HK-2 (cell line): ENCODE results near the gene GNL1.
A peak's percentile ranks its signal among the peaks of the same experiment; 100 is the strongest.

Experiments used
- DNase-seq: peaks from one replicate; pipeline ENCODE4 v3.0.0-alpha.2; 2018; ENCODE audit not compliant: unreplicated experiment

Gene GNL1

GRCh38 chr6:30570263-30570662, 14.0 kb upstream of the GNL1 start:
- DNase-seq, result no peak

- DNase-seq, result no peak
Measured at GRCh38 chr6:30568245-30568644, 12.0 kb upstream of the GNL1 start.

GRCh38 chr6:30565772-30566171, 9.5 kb upstream of the GNL1 start:
- DNase-seq, result no peak

GRCh38 chr6:30564114-30564513, 7.8 kb upstream of the GNL1 start:
- no peak for DNase-seq

- no peak for DNase-seq
Measured at GRCh38 chr6:30562470-30563425, 6.5 kb upstream of the GNL1 start.

- DNase-seq, result no peak
Measured at GRCh38 chr6:30560930-30561329, 4.6 kb upstream of the GNL1 start.

- DNase-seq, result no peak
Measured at GRCh38 chr6:30557683-30557981, 1.3 kb upstream of the GNL1 start.

- DNase-seq, result peak; percentile 78
Measured at GRCh38 chr6:30556906-30557682, 805 bp upstream of the GNL1 start, which contains the start of gene PRR3. TSS of gene PRR3 (plus strand) at chr6:30557295. CDS start at chr6:30557345, 50 bp downstream.

GRCh38 chr6:30555816-30556065, 548 bp downstream of the GNL1 start:
- DNase-seq, result no peak

- no peak for DNase-seq
Measured at GRCh38 chr6:30554962-30555815, 1.1 kb downstream of the GNL1 start.

GRCh38 chr6:30554404-30554803, 1.9 kb downstream of the GNL1 start:
- no peak for DNase-seq

- no peak for DNase-seq
Measured at GRCh38 chr6:30548375-30548774, 7.9 kb downstream of the GNL1 start.

GRCh38 chr6:30547454-30547853, 8.8 kb downstream of the GNL1 start:
- DNase-seq, result no peak

- DNase-seq, result peak; percentile 17
Measured at GRCh38 chr6:30544666-30545272, 11.5 kb downstream of the GNL1 start.

GRCh38 chr6:30543821-30544220, 12.5 kb downstream of the GNL1 start:
- no peak for DNase-seq

- DNase-seq, result no peak
Measured at GRCh38 chr6:30542915-30543314, 13.4 kb downstream of the GNL1 start.

- no peak for DNase-seq
Measured at GRCh38 chr6:30542404-30542725, 13.9 kb downstream of the GNL1 start.

- peak; percentile 66 for DNase-seq
Measured at GRCh38 chr6:30541515-30542403, 14.5 kb downstream of the GNL1 start.

GRCh38 chr6:30537931-30538330, 18.4 kb downstream of the GNL1 start:
- no peak for DNase-seq

- no peak for DNase-seq
Measured at GRCh38 chr6:30533460-30534294, 22.6 kb downstream of the GNL1 start.
